Peyer's patch (tissue), 4 donors: ENCODE results near the gene DPYD.

ENCODE experiments used
- POLR2A ChIP-seq, 2 donors: fragments of 450-650 bp; IDR thresholded peaks; one replicate each; pipeline ENCODE4 v1.5.1; 2017; ENCODE audit warnings: antibody characterized with exemption in 2 of 2, mild to moderate bottlenecking in 2 of 2, moderate library complexity in 2 of 2
- TF ChIP-seq, protein P1 (sequence below), 6 experiments: fragments of 450-650 bp in 4 of 6; fragments of 200-600 bp in 2 of 6; sonication (generic) in 1 of 6; IDR thresholded peaks; one replicate each; pipeline ENCODE4 v1.5.1; 2017 to 2019; ENCODE audit warnings: antibody characterized with exemption in 6 of 6, mild to moderate bottlenecking in 3 of 6, moderate library complexity in 1 of 6

DNA sequence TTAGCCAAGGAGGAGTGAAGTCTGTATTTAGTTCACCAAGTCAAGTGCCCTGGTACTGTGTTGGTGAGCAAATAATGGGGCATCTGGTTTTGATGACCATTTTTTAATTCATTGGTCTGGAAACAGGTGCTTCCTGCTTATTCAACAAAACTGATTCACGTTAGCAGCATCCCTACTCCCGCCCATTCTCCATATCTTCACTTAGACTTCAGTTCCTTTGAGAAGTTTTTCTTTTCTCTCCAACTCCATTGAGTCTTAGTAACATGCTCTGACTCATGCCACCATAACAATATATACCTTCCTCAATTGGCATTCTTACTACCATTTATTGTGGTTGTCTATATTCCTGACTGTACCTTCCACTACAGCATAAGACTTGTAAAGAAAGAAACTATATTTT, 468.9 kb downstream of the DPYD start:
- TF ChIP-seq, protein P1, sequence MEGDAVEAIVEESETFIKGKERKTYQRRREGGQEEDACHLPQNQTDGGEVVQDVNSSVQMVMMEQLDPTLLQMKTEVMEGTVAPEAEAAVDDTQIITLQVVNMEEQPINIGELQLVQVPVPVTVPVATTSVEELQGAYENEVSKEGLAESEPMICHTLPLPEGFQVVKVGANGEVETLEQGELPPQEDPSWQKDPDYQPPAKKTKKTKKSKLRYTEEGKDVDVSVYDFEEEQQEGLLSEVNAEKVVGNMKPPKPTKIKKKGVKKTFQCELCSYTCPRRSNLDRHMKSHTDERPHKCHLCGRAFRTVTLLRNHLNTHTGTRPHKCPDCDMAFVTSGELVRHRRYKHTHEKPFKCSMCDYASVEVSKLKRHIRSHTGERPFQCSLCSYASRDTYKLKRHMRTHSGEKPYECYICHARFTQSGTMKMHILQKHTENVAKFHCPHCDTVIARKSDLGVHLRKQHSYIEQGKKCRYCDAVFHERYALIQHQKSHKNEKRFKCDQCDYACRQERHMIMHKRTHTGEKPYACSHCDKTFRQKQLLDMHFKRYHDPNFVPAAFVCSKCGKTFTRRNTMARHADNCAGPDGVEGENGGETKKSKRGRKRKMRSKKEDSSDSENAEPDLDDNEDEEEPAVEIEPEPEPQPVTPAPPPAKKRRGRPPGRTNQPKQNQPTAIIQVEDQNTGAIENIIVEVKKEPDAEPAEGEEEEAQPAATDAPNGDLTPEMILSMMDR (IDR thresholded peaks at IDR 0.05) = no peak
- no peak for TF ChIP-seq POLR2A (IDR thresholded peaks at IDR 0.05)
